SK-MEL-5 (cell line): ENCODE results near the gene HBB. TPM values are rescaled to one million over a fixed set of nuclear protein-coding genes. Genes with fewer than 3 reads are reported as not detected.
"Not testable (repeated sequence)": the region's sequence is repeated elsewhere in the genome, so short reads cannot be mapped to it uniquely, and the experiment has no call there.

Experiments
- DNase-seq: peaks from one replicate; pipeline ENCODE4 v3.0.0-alpha.2; 2016; ENCODE audit warnings: low read depth, low spot score
- in situ Hi-C: cut with HindIII; loops from 2 replicates; pipeline ENCODE4 v1.10.0; 2016; ENCODE audit warnings: low sequenced_read_pairs, high pct_unique_total_duplicates, low pct_unique_long_range_greater_than_20kb
- polyA plus RNA-seq, 2 experiments: library from polyadenylated mRNA; depleted of rRNA; stranded (reverse); fragments of >200 nt; gene quantifications; 2 replicates each; pipeline ENCODE4 v1.2.3, GENCODE V29; 2015
- total RNA-seq: library from RNA; depleted of rRNA; stranded (reverse); fragments of >200 nt; shearing (Covaris generic); gene quantifications from 2 replicates; pipeline ENCODE4 v1.2.3, GENCODE V29; 2014; rRNA removed

The HBB gene
- total RNA-seq = not detected in 2 replicates
- polyA plus RNA-seq (2015; cell fraction: cytosol; rRNA removed) = not detected in 2 replicates
- not detected in 2 replicates for polyA plus RNA-seq (2015; cell fraction: nucleus; rRNA removed)

DNA sequence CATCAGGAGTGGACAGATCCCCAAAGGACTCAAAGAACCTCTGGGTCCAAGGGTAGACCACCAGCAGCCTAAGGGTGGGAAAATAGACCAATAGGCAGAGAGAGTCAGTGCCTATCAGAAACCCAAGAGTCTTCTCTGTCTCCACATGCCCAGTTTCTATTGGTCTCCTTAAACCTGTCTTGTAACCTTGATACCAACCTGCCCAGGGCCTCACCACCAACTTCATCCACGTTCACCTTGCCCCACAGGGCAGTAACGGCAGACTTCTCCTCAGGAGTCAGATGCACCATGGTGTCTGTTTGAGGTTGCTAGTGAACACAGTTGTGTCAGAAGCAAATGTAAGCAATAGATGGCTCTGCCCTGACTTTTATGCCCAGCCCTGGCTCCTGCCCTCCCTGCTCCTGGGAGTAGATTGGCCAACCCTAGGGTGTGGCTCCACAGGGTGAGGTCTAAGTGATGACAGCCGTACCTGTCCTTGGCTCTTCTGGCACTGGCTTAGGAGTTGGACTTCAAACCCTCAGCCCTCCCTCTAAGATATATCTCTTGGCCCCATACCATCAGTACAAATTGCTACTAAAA is at the start of gene HBB:
TSS of gene HBB (minus strand) at position 340 of the 579 bp plus-strand sequence. CDS start at position 290, 50 bp downstream.
- no peak for DNase-seq
- in situ Hi-C loops = no loop called here

GRCh38 chr11:5275369-5276110 is 48.7 kb upstream of the HBB start:
- in situ Hi-C loops = no loop called here

DNA sequence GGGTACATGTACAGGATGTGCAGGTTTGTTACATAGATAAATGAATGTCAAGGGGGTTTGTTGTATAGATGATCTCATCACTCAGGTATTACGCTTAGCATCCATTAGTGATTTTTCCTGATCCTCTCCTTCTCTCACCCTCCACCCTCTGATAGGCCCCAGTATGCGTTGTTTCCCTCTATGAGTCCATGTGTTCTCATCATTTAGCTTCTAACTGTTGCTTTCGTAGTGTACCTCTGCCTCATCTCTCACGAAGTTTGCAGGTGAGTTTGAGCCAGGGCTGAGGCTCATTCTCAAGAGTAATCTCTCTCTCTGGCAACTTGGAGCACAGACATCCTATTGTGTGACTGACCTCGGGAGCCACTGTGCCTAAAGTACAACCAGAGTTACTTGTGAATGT is 47.5 kb upstream of the HBB start:
- in situ Hi-C loops = no loop called here
- DNase-seq = no peak

More at GRCh38 chr11:5275369-5276110, 48.7 kb upstream of the HBB start:
- no peak for DNase-seq

- DNase-seq = no peak
- in situ Hi-C loops = no loop called here
Observed at GRCh38 chr11:5272395-5273017, 45.6 kb upstream of the HBB start.

GRCh38 chr11:5269715-5270147 is 42.9 kb upstream of the HBB start, which contains the start of gene HBE1:
Gene HBE1 (minus strand): TSS chr11:5269945. CDS start chr11:5269890, 55 bp downstream.
- no peak for DNase-seq
- in situ Hi-C loops = no loop called here

DNA sequence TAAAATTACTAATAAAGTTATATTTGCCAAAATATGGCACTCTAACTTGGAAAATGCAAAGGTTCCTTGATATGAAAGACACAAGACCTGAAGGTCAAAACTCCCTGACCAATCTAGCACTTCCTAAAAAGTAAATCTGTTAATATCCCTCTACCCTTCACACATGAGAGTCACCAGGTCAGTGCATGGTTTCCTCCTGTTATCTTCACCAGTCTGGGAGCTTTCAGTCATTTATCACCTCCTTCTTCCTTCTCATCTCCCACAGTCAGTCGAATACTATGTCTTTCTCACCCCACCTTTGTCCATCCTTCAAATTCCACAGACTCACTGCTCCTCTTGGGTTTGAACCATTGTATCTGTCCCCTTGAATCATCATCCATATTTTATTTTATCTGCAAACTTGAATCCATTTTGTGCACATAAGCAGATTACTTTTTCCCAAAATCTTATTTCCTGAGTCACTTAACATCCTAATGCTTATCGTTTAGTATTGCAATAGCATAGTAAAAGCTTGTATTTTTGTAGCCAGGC is 40.2 kb upstream of the HBB start:
- DNase-seq = no peak
- in situ Hi-C loops = no loop called here

- DNase-seq = no peak
- in situ Hi-C loops = no loop called here
Observed at GRCh38 chr11:5266609-5267008, 39.7 kb upstream of the HBB start.

DNA sequence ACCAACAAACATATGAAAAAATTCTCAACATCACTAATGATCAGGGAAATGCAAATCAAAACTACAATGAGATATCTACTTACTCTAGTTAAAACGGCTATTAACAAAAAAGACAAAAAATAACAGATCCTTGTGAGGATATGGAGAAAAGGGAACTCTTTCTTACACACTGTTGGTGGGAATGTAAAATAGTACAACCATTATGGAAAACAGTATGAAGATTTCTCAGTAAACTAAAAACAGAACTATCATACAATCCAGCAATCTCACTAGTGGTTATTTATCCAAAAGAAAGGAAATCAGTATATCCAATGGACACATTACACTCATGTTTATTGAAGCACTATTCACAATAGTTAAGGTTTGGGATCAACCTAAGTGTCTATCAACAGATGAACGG is 39.0 kb upstream of the HBB start:
- in situ Hi-C loops = no loop called here

DNA sequence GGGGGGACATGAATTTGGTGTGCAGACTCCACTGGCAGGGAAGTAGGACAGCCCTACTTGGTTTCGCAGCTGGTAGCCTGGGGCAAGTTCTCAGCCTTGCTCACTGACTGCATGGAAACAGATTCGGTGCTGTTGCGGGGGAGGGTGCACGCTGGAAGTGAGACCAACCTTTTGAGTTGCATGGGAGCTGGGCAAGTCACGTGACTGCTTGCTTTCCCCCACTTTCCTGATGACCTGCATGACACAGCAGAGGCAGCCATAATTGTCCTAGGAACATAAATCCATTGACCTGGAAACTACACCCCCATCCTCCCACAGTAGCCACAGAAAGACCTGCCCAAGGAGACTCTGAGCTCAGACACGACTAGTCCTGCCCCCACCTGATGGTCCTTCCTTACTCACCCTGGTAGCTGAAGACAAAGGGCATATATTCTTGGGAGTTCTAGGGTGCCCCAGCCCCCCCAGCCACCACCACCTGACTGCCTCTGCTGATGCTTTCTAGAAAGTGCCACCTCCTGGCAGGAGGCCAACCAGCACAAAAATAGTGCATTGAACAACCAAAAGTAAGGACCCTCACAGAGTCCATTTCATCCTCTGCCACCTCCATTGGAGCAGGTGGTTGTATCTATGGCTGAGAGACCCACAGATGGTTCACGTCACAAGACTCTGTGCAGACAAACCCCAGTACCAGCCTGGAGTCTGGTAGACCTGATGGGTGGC is 31.8 kb upstream of the HBB start:
- no peak for DNase-seq

More for the DNA sequence above, 39.0 kb upstream of the HBB start:
- DNase-seq = no peak

DNA sequence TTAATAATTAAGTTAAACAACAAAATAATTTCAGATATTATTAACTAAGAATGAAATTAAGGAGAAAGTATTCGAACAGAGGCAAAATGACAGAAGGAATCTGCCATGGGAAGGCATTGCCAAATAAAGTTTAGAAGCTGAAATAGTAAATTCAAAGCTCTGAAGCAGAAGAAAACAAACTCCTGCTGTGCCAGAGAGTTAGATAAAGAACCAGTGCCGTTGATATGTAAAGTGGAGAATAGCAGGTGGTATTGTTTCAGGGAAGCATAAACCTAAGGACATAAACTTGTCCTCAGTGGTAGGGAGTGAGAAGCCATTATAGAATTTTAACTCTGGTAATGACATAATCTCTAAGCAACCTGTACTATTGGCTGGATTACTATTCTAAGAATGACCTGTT is 30.4 kb upstream of the HBB start:
- no peak for DNase-seq
- in situ Hi-C loops = no loop called here

More for the DNA sequence above, 31.8 kb upstream of the HBB start:
- in situ Hi-C loops = no loop called here

DNA sequence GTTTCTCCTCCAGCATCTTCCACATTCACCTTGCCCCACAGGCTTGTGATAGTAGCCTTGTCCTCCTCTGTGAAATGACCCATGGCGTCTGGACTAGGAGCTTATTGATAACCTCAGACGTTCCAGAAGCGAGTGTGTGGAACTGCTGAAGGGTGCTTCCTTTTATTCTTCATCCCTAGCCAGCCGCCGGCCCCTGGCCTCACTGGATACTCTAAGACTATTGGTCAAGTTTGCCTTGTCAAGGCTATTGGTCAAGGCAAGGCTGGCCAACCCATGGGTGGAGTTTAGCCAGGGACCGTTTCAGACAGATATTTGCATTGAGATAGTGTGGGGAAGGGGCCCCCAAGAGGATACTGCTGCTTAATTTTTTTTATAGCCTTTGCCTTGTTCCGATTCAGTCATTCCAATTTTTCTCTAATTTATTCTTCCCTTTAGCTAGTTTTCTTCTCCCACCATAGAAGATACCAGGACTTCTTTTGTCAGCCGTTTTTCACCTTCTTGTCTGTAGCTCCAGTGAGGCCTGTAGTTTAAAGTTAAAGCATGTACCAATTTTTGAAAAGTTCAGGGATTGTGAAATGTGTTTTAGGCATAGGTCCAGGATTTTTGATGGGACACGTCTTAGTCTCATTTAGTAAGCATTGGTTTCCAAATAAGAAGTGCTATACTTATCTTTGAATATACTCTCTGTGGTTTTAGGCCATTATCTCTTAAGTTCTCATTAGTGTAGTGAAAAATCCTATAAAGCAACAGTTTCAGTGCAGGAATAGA is 28.0 kb upstream of the HBB start, which contains the start of gene HBG2:
TSS of gene HBG2 (minus strand) at position 136 of the 768 bp plus-strand sequence. CDS start at position 83, 53 bp downstream.
- in situ Hi-C loops, DNase-seq: not testable (repeated sequence)

GRCh38 chr11:5254023-5254422 is 27.2 kb upstream of the HBB start:
- in situ Hi-C loops, DNase-seq: not testable (repeated sequence)

- DNase-seq, in situ Hi-C loops: not testable (repeated sequence)
Observed at GRCh38 chr11:5253440-5253839, 26.6 kb upstream of the HBB start.

DNA sequence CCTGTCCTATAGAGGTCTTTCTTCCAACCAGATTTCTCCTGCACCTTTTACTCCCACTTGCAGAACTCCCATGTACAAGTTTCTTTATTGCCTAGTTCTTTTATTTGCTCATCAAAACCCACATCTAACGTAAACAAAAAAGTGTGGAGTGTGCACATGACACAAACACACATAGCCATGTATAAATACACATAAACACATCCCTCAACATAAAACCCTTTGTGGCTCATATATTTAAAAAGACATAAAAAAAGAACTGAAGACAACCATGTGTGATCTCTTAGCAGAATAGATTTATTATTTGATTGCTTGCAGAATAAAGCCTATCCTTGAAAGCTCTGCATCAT is 26.0 kb upstream of the HBB start:
- in situ Hi-C loops = no loop called here
- no peak for DNase-seq

DNA sequence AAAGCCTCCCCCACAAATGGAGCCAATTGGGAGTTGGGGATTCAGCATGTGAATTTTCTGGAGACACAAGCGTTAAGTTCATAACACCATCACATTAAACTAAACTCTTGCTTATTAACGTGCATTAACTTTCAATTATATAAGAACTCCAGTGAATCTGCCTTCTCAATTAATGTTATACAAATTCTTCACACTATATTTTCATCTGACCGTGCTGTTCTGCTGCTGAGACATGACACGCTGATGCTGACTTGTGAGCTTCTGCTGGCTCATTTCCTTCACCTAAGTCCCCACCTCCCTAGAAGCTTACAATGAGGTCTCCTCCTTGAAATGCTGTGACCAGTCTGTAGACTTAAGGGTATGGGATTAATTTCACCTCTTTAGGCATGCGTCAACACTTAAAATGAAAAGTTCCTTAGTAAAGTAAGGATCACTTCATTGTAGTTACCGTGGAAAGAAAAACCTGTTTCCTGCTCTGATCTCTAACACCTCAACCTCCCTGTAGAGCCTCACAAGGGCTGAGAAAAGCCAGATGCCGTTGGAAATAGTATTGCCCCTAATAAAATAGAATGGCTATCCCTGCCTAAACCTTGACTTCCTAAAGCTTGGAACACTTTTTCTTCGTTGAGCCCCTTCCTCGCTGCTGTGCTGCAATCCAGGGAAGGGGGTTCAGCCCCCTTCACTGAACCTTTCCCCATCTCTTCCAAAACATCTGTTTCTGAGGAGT is 25.5 kb upstream of the HBB start:
- DNase-seq = no peak

GRCh38 chr11:5251746-5252145 is 24.9 kb upstream of the HBB start:
- DNase-seq = no peak
- in situ Hi-C loops = no loop called here

More for the DNA sequence above, 25.5 kb upstream of the HBB start:
- in situ Hi-C loops = no loop called here
